GM23338 (cell line): ENCODE results near the gene GSDME. TPM values are rescaled to one million over a fixed set of nuclear protein-coding genes. Genes with fewer than 3 reads are reported as not detected.

ENCODE experiments used
- ATAC-seq: fragments of 200-7000 bp; cut with Tn5 transposase; 3 replicates; pipeline ENCODE4 v1.9.1; 2020
- DNase-seq: peaks from one replicate; pipeline ENCODE4 v3.0.0-alpha.2; 2015; ENCODE audit warnings: low spot score
- H2AFZ ChIP-seq: fragments of 200-600 bp; sonication (generic); 2 replicates; pipeline ENCODE4 v1.8.0; 2016; ENCODE audit warnings: antibody characterized with exemption, mild to moderate bottlenecking, moderate library complexity
- H3F3A ChIP-seq: fragments of 200-600 bp; sonication (generic); replicated peaks from 2 replicates; pipeline ENCODE4 v1.8.0; 2017; ENCODE audit warnings: antibody characterized with exemption, mixed run types, low read depth
- H3K27ac ChIP-seq: fragments of 200-600 bp; sonication (generic); 2 replicates; pipeline ENCODE4 v1.6.1; 2016; ENCODE audit warnings: low read depth
- H3K27me3 ChIP-seq: fragments of 200-600 bp; sonication (generic); 2 replicates; pipeline ENCODE4 v1.8.0; 2016; ENCODE audit warnings: mild to moderate bottlenecking, mixed run types, moderate library complexity; ENCODE audit not compliant: insufficient read depth
- H3K36me3 ChIP-seq: fragments of 200-600 bp; sonication (generic); 2 replicates; pipeline ENCODE4 v1.8.0; 2016; ENCODE audit warnings: mild to moderate bottlenecking; ENCODE audit not compliant: insufficient read depth
- H3K4me1 ChIP-seq: fragments of 200-600 bp; sonication (generic); 2 replicates; pipeline ENCODE4 v1.8.0; 2016; ENCODE audit warnings: mild to moderate bottlenecking, moderate library complexity; ENCODE audit not compliant: insufficient read depth
- H3K4me2 ChIP-seq: fragments of 200-600 bp; sonication (generic); 2 replicates; pipeline ENCODE4 v1.7.1; 2017; ENCODE audit warnings: mixed run types
- H3K4me3 ChIP-seq: fragments of 200-600 bp; sonication (generic); 2 replicates; pipeline ENCODE4 v1.6.1; 2016; ENCODE audit warnings: mixed run types
- H3K79me2 ChIP-seq: fragments of 200-600 bp; sonication (generic); replicated peaks from 2 replicates; pipeline ENCODE4 v1.8.0; 2017; ENCODE audit warnings: mild to moderate bottlenecking; ENCODE audit not compliant: insufficient read depth
- H3K9me2 ChIP-seq: fragments of 200-600 bp; sonication (generic); 2 replicates; pipeline ENCODE4 v1.8.0; 2017; ENCODE audit not compliant: insufficient read depth
- H4K20me1 ChIP-seq: fragments of 200-600 bp; sonication (generic); replicated peaks from 2 replicates; pipeline ENCODE4 v1.8.0; 2017; ENCODE audit warnings: mild to moderate bottlenecking; ENCODE audit not compliant: insufficient read depth
- H3K27ac Mint-ChIP-seq: 2 replicates; pipeline ENCODE4 v1.8.0; 2020; ENCODE audit warnings: inconsistent platforms, mild to moderate bottlenecking, moderate library complexity, mixed read lengths
- H3K27me3 Mint-ChIP-seq: 3 replicates; pipeline ENCODE4 v1.8.0; 2022; ENCODE audit warnings: low read depth, mild to moderate bottlenecking, moderate library complexity, mixed read lengths, inconsistent platforms; ENCODE audit not compliant: insufficient read depth, poor library complexity
- H3K36me3 Mint-ChIP-seq: 3 replicates; pipeline ENCODE4 v1.8.0; 2021; ENCODE audit warnings: low read depth, mild to moderate bottlenecking, inconsistent platforms, moderate library complexity, mixed read lengths
- H3K4me1 Mint-ChIP-seq: 3 replicates; pipeline ENCODE4 v1.8.0; 2020; ENCODE audit warnings: mild to moderate bottlenecking, inconsistent platforms, mixed read lengths
- H3K4me3 Mint-ChIP-seq: 3 replicates; pipeline ENCODE4 v1.8.0; 2021; ENCODE audit warnings: moderate library complexity, mild to moderate bottlenecking, inconsistent platforms, mixed read lengths
- H3K9me3 Mint-ChIP-seq: 3 replicates; pipeline ENCODE4 v1.8.0; 2020; ENCODE audit warnings: moderate library complexity, mild to moderate bottlenecking, inconsistent platforms, mixed read lengths
- CREB1 ChIP-seq: fragments of 250-450 bp; sonication (Bioruptor Pico); IDR thresholded peaks from 2 replicates; pipeline ENCODE4 v1.5.0; 2020; ENCODE audit warnings: low read depth, mild to moderate bottlenecking, moderate library complexity
- EZH2 ChIP-seq: fragments of 200-600 bp; sonication (generic); IDR thresholded peaks from one replicate; pipeline ENCODE4 v1.8.0; 2017; ENCODE audit warnings: antibody characterized with exemption, mild to moderate bottlenecking, low read depth; ENCODE audit not compliant: unreplicated experiment
- EZH2phosphoT487 ChIP-seq: fragments of 200-600 bp; sonication (generic); IDR thresholded peaks from one replicate; pipeline ENCODE4 v1.8.1; 2018; ENCODE audit warnings: antibody characterized with exemption; ENCODE audit not compliant: unreplicated experiment
- JUNB ChIP-seq: IDR thresholded peaks from one replicate; pipeline ENCODE4 v1.6.1; 2016; ENCODE audit warnings: antibody characterized with exemption; ENCODE audit not compliant: unreplicated experiment
- NANOG ChIP-seq: IDR thresholded peaks from 2 replicates; pipeline ENCODE4 v1.6.1; 2016; ENCODE audit warnings: antibody characterized with exemption, borderline replicate concordance
- POLR2AphosphoS5 ChIP-seq: IDR thresholded peaks from 2 replicates; pipeline ENCODE4 v1.6.1; 2016; ENCODE audit warnings: antibody characterized with exemption, low read depth
- STAT1 ChIP-seq: IDR thresholded peaks from one replicate; pipeline ENCODE4 v1.6.1; 2016; ENCODE audit warnings: antibody characterized with exemption; ENCODE audit not compliant: unreplicated experiment
- ZNF114 ChIP-seq: fragments of 250-450 bp; sonication (Bioruptor Pico); IDR thresholded peaks from 2 replicates; pipeline ENCODE4 v1.5.0; 2020; ENCODE audit warnings: mild to moderate bottlenecking, moderate library complexity
- ZNF331 ChIP-seq: fragments of 250-450 bp; sonication (Bioruptor Pico); IDR thresholded peaks from 2 replicates; pipeline ENCODE4 v1.5.0; 2020; ENCODE audit warnings: low read depth, mild to moderate bottlenecking, moderate library complexity
- polyA plus RNA-seq: library from polyadenylated mRNA; unstranded; fragments of >200 nt; fragmentation: Nextera tagmentation; extraction: Ambion mirVana; gene quantifications from 2 replicates; pipeline ENCODE4 v1.2.1, GENCODE V29; 2016
- total RNA-seq: library from RNA; depleted of rRNA; stranded (reverse); fragments of >200 nt; shearing (Covaris generic); gene quantifications from 2 replicates; pipeline ENCODE4 v1.2.3, GENCODE V29; 2014
- TF ChIP-seq, protein P1 (sequence below), 2 experiments: fragments of 200-600 bp in 1 of 2; sonication (generic) in 1 of 2; conservative IDR thresholded peaks; 2 replicates each; pipeline versions ENCODE4 v1.5.1 to v1.6.1; 2016 to 2017; ENCODE audit warnings: antibody characterized with exemption in 2 of 2, low read depth in 2 of 2, mild to moderate bottlenecking in 2 of 2, moderate library complexity in 1 of 2
- TF ChIP-seq, protein P2 (sequence below): IDR thresholded peaks from 2 replicates; pipeline ENCODE4 v1.6.1; 2016; ENCODE audit warnings: antibody characterized with exemption
- TF ChIP-seq, protein P3 (sequence below): fragments of 250-450 bp; sonication (Bioruptor Pico); IDR thresholded peaks from 2 replicates; pipeline ENCODE4 v1.5.0; 2020; ENCODE audit warnings: mild to moderate bottlenecking, moderate library complexity
- TF ChIP-seq, protein P4 (sequence below): IDR thresholded peaks from one replicate; pipeline ENCODE4 v1.6.1; 2018; ENCODE audit warnings: antibody characterized with exemption; ENCODE audit not compliant: unreplicated experiment

GSDME gene
- total and polyA plus RNA-seq, 2 experiments from 2014 or later: 8.3 to 8.5 TPM

DNA sequence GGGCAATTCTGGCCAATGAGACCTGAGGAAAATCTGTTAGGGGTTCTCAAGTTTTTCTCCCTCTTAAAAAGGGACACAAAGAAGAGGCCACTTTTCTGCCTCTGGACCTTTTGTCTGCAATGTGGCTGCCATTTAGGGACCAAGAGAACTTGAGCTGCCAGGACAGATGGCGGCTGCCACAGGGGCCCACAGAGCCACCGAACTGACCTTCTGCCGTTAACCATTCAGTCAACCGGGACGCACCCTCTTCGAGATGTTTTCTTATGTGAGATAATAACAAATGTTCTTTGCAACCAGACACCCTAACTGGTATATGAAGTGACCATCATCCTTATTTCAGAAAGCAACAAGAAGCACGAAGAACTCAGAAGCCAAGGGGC is 29.2 kb downstream of the GSDME start:
- Histone ChIP-seq H3K4me1 (peaks cover 30% of the 10 kb centered on the region), H3K4me2 (no peak overlapping the region), H3K27ac (no peak overlapping the region), H3K27me3 (no peaks in the 10 kb centered on the region), H3K9me2 (peaks cover 6% of the 10 kb centered on the region; the same call in 1 of the 2 replicates), H3K79me2 (no peaks in the 10 kb centered on the region), H2AFZ (no peak overlapping the region), H3K36me3 (no peaks in the 10 kb centered on the region), H3K4me3 (no peak overlapping the region), H3F3A (peaks cover 27% of the 10 kb centered on the region), H4K20me1 (no peaks in the 10 kb centered on the region)
- TF ChIP-seq, protein P1, sequence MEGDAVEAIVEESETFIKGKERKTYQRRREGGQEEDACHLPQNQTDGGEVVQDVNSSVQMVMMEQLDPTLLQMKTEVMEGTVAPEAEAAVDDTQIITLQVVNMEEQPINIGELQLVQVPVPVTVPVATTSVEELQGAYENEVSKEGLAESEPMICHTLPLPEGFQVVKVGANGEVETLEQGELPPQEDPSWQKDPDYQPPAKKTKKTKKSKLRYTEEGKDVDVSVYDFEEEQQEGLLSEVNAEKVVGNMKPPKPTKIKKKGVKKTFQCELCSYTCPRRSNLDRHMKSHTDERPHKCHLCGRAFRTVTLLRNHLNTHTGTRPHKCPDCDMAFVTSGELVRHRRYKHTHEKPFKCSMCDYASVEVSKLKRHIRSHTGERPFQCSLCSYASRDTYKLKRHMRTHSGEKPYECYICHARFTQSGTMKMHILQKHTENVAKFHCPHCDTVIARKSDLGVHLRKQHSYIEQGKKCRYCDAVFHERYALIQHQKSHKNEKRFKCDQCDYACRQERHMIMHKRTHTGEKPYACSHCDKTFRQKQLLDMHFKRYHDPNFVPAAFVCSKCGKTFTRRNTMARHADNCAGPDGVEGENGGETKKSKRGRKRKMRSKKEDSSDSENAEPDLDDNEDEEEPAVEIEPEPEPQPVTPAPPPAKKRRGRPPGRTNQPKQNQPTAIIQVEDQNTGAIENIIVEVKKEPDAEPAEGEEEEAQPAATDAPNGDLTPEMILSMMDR (conservative IDR thresholded peaks at IDR 0.05; ENCODE audit: low read depth in 2 of 2): no peak
- TF ChIP-seq ZNF114 (CRISPR knock-in tag): no peak
- TF ChIP-seq, protein P2, sequence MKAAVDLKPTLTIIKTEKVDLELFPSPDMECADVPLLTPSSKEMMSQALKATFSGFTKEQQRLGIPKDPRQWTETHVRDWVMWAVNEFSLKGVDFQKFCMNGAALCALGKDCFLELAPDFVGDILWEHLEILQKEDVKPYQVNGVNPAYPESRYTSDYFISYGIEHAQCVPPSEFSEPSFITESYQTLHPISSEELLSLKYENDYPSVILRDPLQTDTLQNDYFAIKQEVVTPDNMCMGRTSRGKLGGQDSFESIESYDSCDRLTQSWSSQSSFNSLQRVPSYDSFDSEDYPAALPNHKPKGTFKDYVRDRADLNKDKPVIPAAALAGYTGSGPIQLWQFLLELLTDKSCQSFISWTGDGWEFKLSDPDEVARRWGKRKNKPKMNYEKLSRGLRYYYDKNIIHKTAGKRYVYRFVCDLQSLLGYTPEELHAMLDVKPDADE: no peak
- TF ChIP-seq STAT1: no peak
- TF ChIP-seq POLR2AphosphoS5: no peak
- TF ChIP-seq, protein P3, sequence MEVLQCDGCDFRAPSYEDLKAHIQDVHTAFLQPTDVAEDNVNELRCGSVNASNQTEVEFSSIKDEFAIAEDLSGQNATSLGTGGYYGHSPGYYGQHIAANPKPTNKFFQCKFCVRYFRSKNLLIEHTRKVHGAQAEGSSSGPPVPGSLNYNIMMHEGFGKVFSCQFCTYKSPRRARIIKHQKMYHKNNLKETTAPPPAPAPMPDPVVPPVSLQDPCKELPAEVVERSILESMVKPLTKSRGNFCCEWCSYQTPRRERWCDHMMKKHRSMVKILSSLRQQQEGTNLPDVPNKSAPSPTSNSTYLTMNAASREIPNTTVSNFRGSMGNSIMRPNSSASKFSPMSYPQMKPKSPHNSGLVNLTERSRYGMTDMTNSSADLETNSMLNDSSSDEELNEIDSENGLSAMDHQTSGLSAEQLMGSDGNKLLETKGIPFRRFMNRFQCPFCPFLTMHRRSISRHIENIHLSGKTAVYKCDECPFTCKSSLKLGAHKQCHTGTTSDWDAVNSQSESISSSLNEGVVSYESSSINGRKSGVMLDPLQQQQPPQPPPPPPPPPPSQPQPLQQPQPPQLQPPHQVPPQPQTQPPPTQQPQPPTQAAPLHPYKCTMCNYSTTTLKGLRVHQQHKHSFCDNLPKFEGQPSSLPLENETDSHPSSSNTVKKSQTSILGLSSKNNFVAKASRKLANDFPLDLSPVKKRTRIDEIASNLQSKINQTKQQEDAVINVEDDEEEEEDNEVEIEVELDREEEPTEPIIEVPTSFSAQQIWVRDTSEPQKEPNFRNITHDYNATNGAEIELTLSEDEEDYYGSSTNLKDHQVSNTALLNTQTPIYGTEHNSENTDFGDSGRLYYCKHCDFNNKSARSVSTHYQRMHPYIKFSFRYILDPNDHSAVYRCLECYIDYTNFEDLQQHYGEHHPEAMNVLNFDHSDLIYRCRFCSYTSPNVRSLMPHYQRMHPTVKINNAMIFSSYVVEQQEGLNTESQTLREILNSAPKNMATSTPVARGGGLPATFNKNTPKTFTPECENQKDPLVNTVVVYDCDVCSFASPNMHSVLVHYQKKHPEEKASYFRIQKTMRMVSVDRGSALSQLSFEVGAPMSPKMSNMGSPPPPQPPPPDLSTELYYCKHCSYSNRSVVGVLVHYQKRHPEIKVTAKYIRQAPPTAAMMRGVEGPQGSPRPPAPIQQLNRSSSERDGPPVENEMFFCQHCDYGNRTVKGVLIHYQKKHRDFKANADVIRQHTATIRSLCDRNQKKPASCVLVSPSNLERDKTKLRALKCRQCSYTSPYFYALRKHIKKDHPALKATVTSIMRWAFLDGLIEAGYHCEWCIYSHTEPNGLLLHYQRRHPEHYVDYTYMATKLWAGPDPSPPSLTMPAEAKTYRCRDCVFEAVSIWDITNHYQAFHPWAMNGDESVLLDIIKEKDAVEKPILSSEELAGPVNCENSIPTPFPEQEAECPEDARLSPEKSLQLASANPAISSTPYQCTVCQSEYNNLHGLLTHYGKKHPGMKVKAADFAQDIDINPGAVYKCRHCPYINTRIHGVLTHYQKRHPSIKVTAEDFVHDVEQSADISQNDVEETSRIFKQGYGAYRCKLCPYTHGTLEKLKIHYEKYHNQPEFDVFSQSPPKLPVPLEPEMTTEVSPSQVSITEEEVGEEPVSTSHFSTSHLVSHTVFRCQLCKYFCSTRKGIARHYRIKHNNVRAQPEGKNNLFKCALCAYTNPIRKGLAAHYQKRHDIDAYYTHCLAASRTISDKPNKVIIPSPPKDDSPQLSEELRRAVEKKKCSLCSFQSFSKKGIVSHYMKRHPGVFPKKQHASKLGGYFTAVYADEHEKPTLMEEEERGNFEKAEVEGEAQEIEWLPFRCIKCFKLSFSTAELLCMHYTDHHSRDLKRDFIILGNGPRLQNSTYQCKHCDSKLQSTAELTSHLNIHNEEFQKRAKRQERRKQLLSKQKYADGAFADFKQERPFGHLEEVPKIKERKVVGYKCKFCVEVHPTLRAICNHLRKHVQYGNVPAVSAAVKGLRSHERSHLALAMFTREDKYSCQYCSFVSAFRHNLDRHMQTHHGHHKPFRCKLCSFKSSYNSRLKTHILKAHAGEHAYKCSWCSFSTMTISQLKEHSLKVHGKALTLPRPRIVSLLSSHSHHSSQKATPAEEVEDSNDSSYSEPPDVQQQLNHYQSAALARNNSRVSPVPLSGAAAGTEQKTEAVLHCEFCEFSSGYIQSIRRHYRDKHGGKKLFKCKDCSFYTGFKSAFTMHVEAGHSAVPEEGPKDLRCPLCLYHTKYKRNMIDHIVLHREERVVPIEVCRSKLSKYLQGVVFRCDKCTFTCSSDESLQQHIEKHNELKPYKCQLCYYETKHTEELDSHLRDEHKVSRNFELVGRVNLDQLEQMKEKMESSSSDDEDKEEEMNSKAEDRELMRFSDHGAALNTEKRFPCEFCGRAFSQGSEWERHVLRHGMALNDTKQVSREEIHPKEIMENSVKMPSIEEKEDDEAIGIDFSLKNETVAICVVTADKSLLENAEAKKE (CRISPR knock-in tag): no peak
- TF ChIP-seq NANOG: no peak
- TF ChIP-seq EZH2: no peak
- TF ChIP-seq EZH2phosphoT487: no peak
- TF ChIP-seq, protein P4, sequence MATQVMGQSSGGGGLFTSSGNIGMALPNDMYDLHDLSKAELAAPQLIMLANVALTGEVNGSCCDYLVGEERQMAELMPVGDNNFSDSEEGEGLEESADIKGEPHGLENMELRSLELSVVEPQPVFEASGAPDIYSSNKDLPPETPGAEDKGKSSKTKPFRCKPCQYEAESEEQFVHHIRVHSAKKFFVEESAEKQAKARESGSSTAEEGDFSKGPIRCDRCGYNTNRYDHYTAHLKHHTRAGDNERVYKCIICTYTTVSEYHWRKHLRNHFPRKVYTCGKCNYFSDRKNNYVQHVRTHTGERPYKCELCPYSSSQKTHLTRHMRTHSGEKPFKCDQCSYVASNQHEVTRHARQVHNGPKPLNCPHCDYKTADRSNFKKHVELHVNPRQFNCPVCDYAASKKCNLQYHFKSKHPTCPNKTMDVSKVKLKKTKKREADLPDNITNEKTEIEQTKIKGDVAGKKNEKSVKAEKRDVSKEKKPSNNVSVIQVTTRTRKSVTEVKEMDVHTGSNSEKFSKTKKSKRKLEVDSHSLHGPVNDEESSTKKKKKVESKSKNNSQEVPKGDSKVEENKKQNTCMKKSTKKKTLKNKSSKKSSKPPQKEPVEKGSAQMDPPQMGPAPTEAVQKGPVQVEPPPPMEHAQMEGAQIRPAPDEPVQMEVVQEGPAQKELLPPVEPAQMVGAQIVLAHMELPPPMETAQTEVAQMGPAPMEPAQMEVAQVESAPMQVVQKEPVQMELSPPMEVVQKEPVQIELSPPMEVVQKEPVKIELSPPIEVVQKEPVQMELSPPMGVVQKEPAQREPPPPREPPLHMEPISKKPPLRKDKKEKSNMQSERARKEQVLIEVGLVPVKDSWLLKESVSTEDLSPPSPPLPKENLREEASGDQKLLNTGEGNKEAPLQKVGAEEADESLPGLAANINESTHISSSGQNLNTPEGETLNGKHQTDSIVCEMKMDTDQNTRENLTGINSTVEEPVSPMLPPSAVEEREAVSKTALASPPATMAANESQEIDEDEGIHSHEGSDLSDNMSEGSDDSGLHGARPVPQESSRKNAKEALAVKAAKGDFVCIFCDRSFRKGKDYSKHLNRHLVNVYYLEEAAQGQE: no peak
- TF ChIP-seq ZNF331 (CRISPR knock-in tag): no peak
- no peak for TF ChIP-seq JUNB
- TF ChIP-seq CREB1 (CRISPR knock-in tag): no peak
- Mint-ChIP-seq H3K4me1 (peaks cover 34% of the 10 kb centered on the region), H3K9me3 (peaks cover 19% of the 10 kb centered on the region), H3K36me3 (peaks cover 23% of the 10 kb centered on the region), H3K27me3 (peaks cover 17% of the 10 kb centered on the region), H3K4me3 (no peak overlapping the region), H3K27ac (no peak overlapping the region)
- no peak for DNase-seq
- ATAC-seq: no peak
